HG02571 (cell line): Measurements from ENCODE around the gene RABGGTA.

Source experiments
- ATAC-seq: cut with Tn5 transposase; IDR thresholded peaks from one replicate; pipeline ENCODE4 v1.9.1; 2021; ENCODE audit warnings: mild to moderate bottlenecking, moderate library complexity; ENCODE audit not compliant: unreplicated experiment

RABGGTA gene

DNA sequence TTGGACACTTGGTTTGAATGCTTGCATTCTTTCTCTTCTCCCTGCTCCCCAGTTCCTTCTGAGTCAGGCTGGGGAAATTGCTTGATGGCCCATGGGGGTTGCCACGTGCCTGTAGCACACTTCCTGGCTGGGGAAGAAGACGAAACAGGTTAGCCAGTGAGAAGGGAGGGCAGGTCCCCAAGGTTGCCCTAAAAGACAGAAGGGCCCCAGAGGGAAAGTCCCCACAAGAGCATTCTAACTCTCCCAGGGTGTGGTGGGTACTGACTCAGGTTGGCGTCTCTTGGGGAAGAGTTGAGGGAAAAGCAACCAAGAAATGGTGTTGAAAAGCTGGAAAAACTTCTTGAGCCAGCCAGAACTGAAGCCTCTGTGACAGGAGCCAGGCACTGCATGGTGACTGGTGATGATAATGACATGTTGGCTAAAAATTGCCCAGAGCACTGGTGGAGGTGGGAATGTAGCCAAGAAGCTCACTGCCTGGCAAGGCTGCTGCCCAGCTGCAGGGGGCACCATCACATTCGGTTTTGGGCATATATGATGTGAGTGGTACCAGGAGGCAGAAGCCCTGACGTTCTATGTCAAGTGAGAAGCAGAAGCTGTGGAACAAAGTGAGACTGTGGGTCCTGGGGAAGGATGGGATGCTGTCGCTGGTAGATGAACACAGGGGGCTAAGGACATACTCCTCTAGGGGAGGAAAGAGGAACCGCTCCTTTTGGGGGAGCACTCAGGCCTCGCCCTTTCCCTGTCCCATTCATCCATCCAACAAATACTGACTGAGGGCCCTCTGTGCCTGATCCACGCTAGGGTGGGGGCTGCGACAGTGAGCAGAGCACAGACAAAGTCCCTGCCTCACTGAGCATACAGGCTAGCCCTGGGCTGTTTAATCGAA lies 8.1 kb upstream of the RABGGTA start:
- ATAC-seq: peak; percentile 68

GRCh38 chr14:24278424-24278823 lies 7.0 kb upstream of the RABGGTA start:
- ATAC-seq: no peak

DNA sequence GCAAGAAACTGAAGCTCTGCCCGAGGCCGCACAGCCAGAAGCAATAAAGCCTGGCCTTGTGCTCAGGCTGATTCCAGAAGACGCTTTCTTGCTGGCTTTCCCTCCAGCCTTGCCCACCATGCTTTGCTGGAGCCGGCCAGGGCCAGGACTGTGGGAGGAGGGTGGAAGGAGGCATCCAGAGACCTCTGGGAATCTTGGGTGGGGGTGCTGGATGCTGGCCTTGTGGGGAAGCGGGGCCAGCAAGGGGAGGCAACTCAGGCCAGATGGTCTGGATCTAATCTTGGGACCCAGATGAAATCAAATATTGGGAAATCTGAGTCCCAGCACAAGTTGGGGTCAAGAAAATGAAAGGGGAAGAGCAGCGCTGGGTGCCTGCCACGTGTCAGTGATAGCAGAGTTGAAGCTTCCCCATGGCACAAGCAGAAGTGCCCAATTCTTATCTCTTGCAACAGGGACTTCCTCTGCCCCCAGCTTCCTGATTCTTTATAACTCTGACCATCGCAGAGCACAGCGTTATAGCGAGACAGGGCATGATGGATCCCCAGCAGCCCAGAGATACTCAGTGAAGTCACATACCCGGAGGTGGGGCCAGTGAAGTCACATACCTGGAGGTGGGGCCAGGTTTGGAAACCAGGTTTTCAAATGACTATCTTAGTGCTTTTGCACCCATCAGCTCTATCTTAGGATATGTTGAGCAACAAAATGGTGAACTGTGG lies 6.4 kb upstream of the RABGGTA start:
- no peak for ATAC-seq

DNA sequence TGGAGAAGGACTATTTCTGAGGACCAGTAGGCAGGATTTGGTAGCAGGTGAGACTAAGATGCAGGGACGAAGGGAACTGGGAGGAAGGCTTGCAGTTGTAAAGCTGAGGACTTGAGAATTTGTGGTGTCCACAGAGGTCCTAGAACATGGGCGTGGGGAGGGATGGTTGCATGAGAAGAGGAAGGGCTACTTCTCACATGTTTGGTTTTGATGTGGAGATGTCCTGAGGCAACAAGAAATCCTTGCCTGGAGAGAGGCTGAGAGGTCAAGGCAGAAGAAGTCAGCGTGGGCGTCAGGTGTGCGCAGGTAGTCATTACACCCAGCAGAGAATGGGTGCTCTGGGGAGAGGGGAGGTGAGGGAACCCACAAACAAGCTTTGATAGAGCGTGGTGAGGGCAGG lies 5.7 kb upstream of the RABGGTA start:
- ATAC-seq: no peak

- ATAC-seq: peak; percentile 37
Measured at GRCh38 chr14:24274101-24274543, 2.7 kb upstream of the RABGGTA start.

- ATAC-seq: no peak
Measured at GRCh38 chr14:24273422-24273998, 2.1 kb upstream of the RABGGTA start.

DNA sequence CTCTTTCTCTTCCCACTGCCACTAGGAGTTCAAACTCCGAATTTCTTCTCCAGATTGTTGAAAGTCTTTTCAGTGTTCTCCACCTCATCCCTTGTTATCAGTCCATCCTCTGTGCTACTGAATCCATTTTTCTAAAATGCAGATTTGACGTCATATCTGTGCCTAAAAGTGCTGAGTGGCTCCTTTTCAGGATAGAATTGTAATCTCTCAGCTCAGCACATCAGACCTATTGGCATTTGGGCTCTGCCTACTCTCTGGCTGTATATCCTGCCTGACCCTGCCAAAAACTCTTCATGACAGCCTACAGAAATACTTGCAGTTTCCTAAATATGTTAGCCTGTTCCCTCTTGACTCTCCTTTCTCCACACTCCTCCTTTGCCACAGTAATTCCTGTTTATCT lies 1.1 kb upstream of the RABGGTA start:
- ATAC-seq: no peak

DNA sequence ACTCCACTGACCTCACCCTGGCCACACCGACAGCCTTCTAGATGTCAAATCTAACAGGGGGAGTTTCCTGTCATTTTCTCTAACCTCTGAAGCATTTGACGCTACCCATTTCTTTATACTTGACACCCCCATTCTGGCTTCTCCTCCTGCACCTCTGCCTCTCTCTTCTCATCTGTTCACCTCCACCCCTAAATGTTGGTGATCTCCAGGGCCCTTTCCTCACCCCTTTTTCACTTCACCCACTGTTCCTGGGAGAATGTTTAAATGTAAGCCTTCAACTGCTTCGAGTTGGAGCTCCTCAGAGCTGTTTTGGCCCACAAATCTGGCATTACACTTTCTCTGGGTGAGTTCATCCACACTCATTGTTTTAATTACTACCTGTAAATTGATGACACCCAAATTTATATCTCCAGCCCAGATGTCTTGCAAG lies 452 bp upstream of the RABGGTA start:
- ATAC-seq: no peak

DNA sequence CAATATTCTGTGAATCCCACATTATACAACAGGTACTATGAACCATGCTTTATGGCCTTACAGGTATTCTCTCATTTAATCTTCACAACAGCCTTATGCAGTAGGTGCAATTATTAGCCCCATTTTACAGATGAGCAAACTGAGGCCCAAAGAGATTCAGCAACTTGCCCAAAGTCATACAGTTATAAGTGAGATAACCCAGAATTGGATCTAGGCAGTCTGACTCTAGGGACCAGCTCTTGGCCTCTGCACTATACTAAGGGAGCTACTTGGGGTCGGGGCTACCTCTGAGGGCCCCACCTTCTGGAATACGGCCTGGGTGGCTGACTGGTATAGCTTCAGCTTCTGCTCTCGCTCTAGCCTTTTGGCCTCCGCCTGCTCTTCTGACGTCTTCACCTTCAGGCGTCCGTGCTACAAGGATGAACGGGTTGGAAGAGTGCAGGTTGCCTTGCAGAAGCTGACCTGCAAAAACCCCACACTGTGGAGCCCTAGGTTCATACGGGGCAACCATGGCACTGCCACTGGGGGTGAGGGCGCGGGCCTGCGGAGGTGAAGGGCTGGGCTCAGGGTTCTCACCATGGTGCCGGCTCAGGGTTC lies 762 bp downstream of the RABGGTA start:
- no peak for ATAC-seq

DNA sequence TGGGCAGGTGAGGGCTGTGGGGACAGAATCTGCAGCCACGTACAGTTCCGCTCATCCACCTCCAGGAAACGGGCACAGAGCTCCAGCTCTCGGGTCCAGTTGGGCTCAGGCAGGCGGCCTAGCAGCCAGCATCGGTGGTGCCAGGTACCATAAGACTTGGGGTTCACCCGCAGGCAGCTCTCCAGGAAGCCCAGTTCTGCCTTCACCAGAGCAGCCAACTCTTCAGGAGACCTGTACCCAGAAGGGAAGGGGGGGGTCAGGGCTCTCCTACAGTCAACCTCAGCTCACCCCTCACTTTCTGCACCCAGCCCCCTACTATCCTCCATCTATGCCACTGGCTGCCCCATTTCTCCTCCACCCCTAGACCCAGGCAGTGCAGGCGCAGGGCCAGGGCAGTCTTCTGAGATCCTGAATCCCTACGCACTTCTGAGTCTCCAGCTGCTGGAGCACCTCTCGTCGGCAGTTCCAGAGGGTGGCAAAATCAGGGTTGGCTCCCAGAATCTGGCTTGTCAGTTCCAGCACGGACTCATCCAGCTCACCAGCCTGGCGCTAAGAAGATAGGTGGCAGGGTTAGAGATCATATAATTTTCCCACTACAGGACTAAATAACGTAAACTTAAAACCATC lies 1.4 kb downstream of the RABGGTA start:
- ATAC-seq: no peak

GRCh38 chr14:24269368-24269767 lies 2.0 kb downstream of the RABGGTA start:
- ATAC-seq: no peak

- ATAC-seq: no peak
Measured at GRCh38 chr14:24268225-24268624, 3.2 kb downstream of the RABGGTA start.

DNA sequence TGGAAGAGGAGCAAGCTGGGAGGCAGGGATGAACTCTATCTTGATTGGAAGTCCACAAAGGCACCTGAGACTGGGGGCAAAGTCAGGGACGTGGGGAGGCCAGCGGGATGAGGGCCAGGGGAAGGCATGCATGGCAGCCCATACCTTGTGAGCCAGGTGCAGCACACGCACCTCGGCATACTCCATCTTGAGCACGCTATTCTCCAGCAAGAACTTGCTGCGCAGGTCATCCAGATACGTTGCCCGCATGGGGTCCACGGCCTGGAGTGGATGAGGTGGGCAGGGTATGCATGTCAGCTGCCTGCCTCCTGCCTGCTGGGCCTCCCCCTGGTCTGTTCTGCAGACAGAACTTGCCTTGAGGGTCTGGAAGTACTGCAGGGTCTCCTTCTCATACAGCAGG lies 3.9 kb downstream of the RABGGTA start:
- no peak for ATAC-seq

- no peak for ATAC-seq
Measured at GRCh38 chr14:24266344-24267244, 4.8 kb downstream of the RABGGTA start.

GRCh38 chr14:24264298-24264697 lies 7.1 kb downstream of the RABGGTA start:
- ATAC-seq: no peak

DNA sequence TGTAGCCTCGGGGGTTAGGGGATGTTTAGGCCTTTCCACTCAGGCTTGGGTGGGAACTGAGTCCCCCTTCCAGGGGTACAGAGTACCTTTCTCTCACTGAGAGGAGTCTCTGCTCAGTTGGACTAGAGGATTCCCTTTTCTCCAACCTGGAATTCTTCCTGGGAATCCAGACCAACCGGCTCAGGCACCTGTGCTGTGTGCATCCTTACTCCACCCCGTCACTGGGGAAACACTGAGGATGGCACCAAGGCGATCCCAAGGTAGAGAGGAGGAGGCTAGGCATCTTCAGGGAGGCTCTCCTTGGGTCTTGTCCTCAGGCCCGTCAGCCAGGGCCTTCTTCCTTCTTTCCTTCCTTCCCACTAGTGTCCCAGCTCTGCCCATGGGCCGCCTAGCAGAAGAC lies 7.5 kb downstream of the RABGGTA start:
- ATAC-seq: no peak

DNA sequence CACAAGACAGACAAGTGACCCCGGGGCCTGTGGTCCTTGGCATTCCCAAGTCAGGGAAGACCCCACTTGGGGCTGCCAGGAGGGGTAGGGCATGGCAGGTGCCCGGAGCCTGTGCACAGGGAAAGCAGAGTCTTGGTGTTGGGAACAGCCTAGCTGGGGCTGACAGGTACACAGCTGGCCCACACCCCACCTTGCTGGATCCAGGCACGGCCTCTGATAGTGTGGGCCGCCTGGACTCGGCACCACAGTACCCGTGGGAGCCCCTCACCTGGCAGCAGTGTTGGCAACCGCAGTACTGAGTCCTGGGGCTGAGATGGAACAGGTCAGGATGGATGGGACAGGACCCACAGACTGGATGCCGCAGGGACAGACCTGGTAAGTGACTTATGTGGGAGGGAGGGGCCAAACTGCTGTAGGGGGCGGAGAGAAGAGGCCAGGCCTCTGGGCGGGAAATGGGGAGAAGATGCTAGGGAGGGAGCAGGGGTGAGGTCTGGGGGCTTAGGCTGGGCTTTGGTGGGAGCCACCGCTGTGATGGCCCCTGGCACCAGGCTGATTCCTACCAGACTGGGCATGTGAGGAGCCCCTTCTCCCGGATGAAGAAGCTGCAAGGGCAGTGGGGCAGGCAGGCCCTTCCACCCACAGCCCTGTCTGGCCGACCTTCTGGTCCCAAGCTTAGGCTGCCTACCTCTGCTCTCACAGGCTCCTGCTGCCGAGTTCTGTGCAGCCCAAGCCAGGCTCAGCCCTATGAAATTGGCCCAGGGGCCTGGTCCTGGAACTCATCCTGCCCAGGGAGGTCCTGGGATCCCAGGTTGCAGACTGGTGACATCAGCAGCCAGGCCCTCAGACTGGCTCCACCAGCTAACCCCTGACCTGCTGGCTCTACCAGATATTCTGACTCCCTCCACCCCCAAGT lies 8.3 kb downstream of the RABGGTA start, which contains the start of gene TGM1:
Gene TGM1, minus strand, starts transcription at position 357 of the 913 bp plus-strand sequence. CDS start 825 bp downstream, outside the sequence.
- no peak for ATAC-seq

- no peak for ATAC-seq
Measured at GRCh38 chr14:24261969-24262327, 9.4 kb downstream of the RABGGTA start.
